ENCODE measurements around the gene SERPINB10.

GRCh38 chr18:63869851-63870250 lies 37.9 kb upstream of the SERPINB10 start:
- TF ChIP-seq, protein P1, sequence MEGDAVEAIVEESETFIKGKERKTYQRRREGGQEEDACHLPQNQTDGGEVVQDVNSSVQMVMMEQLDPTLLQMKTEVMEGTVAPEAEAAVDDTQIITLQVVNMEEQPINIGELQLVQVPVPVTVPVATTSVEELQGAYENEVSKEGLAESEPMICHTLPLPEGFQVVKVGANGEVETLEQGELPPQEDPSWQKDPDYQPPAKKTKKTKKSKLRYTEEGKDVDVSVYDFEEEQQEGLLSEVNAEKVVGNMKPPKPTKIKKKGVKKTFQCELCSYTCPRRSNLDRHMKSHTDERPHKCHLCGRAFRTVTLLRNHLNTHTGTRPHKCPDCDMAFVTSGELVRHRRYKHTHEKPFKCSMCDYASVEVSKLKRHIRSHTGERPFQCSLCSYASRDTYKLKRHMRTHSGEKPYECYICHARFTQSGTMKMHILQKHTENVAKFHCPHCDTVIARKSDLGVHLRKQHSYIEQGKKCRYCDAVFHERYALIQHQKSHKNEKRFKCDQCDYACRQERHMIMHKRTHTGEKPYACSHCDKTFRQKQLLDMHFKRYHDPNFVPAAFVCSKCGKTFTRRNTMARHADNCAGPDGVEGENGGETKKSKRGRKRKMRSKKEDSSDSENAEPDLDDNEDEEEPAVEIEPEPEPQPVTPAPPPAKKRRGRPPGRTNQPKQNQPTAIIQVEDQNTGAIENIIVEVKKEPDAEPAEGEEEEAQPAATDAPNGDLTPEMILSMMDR (IDR thresholded peaks at IDR 0.05; ENCODE audit: poor library complexity), result no peak
- no peak for TF ChIP-seq EZH2 (IDR thresholded peaks at IDR 0.05; ENCODE audit: borderline replicate concordance)

Data from hepatocyte (in vitro differentiated cells).